Trophoblast cell (in vitro differentiated cells and primary cell): ENCODE data around the gene DDX39B.
A peak's percentile ranks its signal among the peaks of the same experiment; 100 is the strongest.

Experiments
- DNase-seq, 2 donors: peaks; one replicate each; pipeline ENCODE4 v3.0.0-alpha.2; 2016
- H2AFZ ChIP-seq: 2 replicates; pipeline ENCODE4 v1.6.1; 2013; ENCODE audit warnings: low read length, moderate library complexity, mild to moderate bottlenecking; ENCODE audit not compliant: insufficient read depth, poor library complexity
- H2AK5ac ChIP-seq: 2 replicates; pipeline ENCODE4 v1.6.1; 2013; ENCODE audit warnings: mild to moderate bottlenecking, low read length
- H2BK120ac ChIP-seq: 2 replicates; pipeline ENCODE4 v1.6.1; 2013; ENCODE audit warnings: low read length, mild to moderate bottlenecking, moderate library complexity; ENCODE audit not compliant: insufficient read depth, poor library complexity
- H2BK12ac ChIP-seq: 2 replicates; pipeline ENCODE4 v1.6.1; 2013; ENCODE audit warnings: mild to moderate bottlenecking, low read length, moderate library complexity
- H2BK5ac ChIP-seq: 2 replicates; pipeline ENCODE4 v1.6.1; 2013; ENCODE audit warnings: low read length, low read depth, moderate library complexity, mild to moderate bottlenecking; ENCODE audit not compliant: poor library complexity
- H3K14ac ChIP-seq: 2 replicates; pipeline ENCODE4 v1.6.1; 2013; ENCODE audit warnings: mild to moderate bottlenecking, low read length
- H3K18ac ChIP-seq: 2 replicates; pipeline ENCODE4 v1.6.1; 2013; ENCODE audit warnings: mild to moderate bottlenecking, low read length
- H3K23ac ChIP-seq: 2 replicates; pipeline ENCODE4 v1.6.1; 2013; ENCODE audit warnings: low read length
- H3K27ac ChIP-seq: 2 replicates; pipeline ENCODE4 v1.5.1; 2013; ENCODE audit warnings: low read depth, mild to moderate bottlenecking, inconsistent platforms, low read length, moderate library complexity
- H3K27me3 ChIP-seq: 2 replicates; pipeline ENCODE4 v1.6.1; 2013; ENCODE audit warnings: inconsistent platforms, mild to moderate bottlenecking, low read length, moderate library complexity; ENCODE audit not compliant: insufficient read depth
- H3K36me3 ChIP-seq, 2 experiments: 1 replicate in 1 of 2; 2 replicates in 1 of 2; pipeline ENCODE4 v1.6.1; 2013; ENCODE audit warnings: low read length in 2 of 2, mild to moderate bottlenecking in 2 of 2, moderate library complexity in 1 of 2; ENCODE audit not compliant: insufficient read depth in 2 of 2, control insufficient read depth in 1 of 2
- H3K4ac ChIP-seq: 2 replicates; pipeline ENCODE4 v1.6.1; 2013; ENCODE audit warnings: low read depth, mild to moderate bottlenecking, low read length, moderate library complexity
- H3K4me1 ChIP-seq, 2 experiments: 1 replicate in 1 of 2; 2 replicates in 1 of 2; pipeline ENCODE4 v1.6.1; 2013; ENCODE audit warnings: low read length in 2 of 2, mild to moderate bottlenecking in 2 of 2, moderate library complexity in 1 of 2; ENCODE audit not compliant: insufficient read depth in 2 of 2, control insufficient read depth in 1 of 2
- H3K4me2 ChIP-seq: 2 replicates; pipeline ENCODE4 v1.6.1; 2013; ENCODE audit warnings: inconsistent platforms, mild to moderate bottlenecking, low read length, moderate library complexity
- H3K4me3 ChIP-seq: 2 replicates; pipeline ENCODE4 v1.5.1; 2013; ENCODE audit warnings: mild to moderate bottlenecking, low read depth, low read length, inconsistent platforms
- H3K79me1 ChIP-seq: one replicate; pipeline ENCODE4 v1.6.1; 2013; ENCODE audit warnings: low read length
- H3K79me2 ChIP-seq: 2 replicates; pipeline ENCODE4 v1.6.1; 2013; ENCODE audit warnings: low read length, mild to moderate bottlenecking; ENCODE audit not compliant: control insufficient read depth, insufficient read depth, poor library complexity
- H3K9ac ChIP-seq: 2 replicates; pipeline ENCODE4 v1.6.1; 2013; ENCODE audit warnings: mild to moderate bottlenecking, low read length
- H3K9me3 ChIP-seq: 2 replicates; pipeline ENCODE4 v1.6.1; 2013; ENCODE audit warnings: low read depth, mild to moderate bottlenecking, control low read depth, inconsistent platforms, low read length; ENCODE audit not compliant: insufficient read depth
- H4K12ac ChIP-seq: 2 replicates; pipeline ENCODE4 v1.6.1; 2013; ENCODE audit warnings: low read depth, mild to moderate bottlenecking, low read length, moderate library complexity
- H4K8ac ChIP-seq: 2 replicates; pipeline ENCODE4 v1.6.1; 2013; ENCODE audit warnings: low read depth, mild to moderate bottlenecking, low read length, moderate library complexity
- H4K91ac ChIP-seq: one replicate; pipeline ENCODE4 v1.6.1; 2013; ENCODE audit warnings: low read depth, mild to moderate bottlenecking, low read length, moderate library complexity
- WGBS: extraction: QIAGEN DNeasy Blood & Tissue Kit; methylation state at CpG from one replicate; pipeline ENCODE4 v1.1.7; 2013; ENCODE audit warnings: missing lambda C conversion rate; ENCODE audit not compliant: insufficient read length, insufficient coverage; ENCODE audit errors: extremely low coverage; 5-methylcytosine and 5-hydroxymethylcytosine counted together

Gene DDX39B

GRCh38 chr6:31528821-31529328 lies 12.9 kb downstream of the DDX39B start, which contains the start of gene MCCD1:
MCCD1 (plus strand) TSS chr6:31528962; CDS start chr6:31529015, 53 bp downstream.
- H3K36me3 ChIP-seq, result peaks cover 26 to 41% of the 10 kb centered on the region in 2 experiments
- no peak within 1 kb of the TSS for H4K91ac ChIP-seq
- no peak within 1 kb of the TSS for H4K8ac ChIP-seq
- no peak within 1 kb of the TSS for H3K23ac ChIP-seq
- H3K27ac ChIP-seq, result no peak within 1 kb of the TSS
- no peak within 1 kb of the TSS for H4K12ac ChIP-seq
- no peaks in the 10 kb centered on the region for H3K79me1 ChIP-seq
- DNase-seq, result no peak
- no peak within 1 kb of the TSS for H2BK120ac ChIP-seq
- H3K4me3 ChIP-seq, result no peak within 1 kb of the TSS
- H3K14ac ChIP-seq, result no peak within 1 kb of the TSS
- no CpG with 5 or more reads among the region's 7 CpGs for WGBS
- no peak within 1 kb of the TSS for H3K4ac ChIP-seq
- H2BK12ac ChIP-seq, result no peak within 1 kb of the TSS
- no peak within 1 kb of the TSS for H2BK5ac ChIP-seq
- H2AFZ ChIP-seq, result no peak within 1 kb of the TSS
- no peak within 1 kb of the TSS for H3K18ac ChIP-seq
- no peak within 1 kb of the TSS for H3K9ac ChIP-seq
- no peaks in the 10 kb centered on the region for H3K9me3 ChIP-seq
- H3K4me2 ChIP-seq, result no peak within 1 kb of the TSS
- no peaks in the 10 kb centered on the region for H3K79me2 ChIP-seq
- no peak within 1 kb of the TSS for H2AK5ac ChIP-seq
- no peaks in the 10 kb centered on the region for H3K4me1 ChIP-seq
- no peaks in the 10 kb centered on the region for H3K27me3 ChIP-seq

GRCh38 chr6:31528307-31528777 lies 13.5 kb downstream of the DDX39B start:
- H2BK5ac ChIP-seq, result no peak overlapping the region
- no peak overlapping the region for H3K4me3 ChIP-seq
- no peak overlapping the region for H3K14ac ChIP-seq
- no peak overlapping the region for H3K18ac ChIP-seq
- no peaks in the 10 kb centered on the region for H3K27me3 ChIP-seq
- H3K4me2 ChIP-seq, result no peak overlapping the region
- H2AK5ac ChIP-seq, result no peak overlapping the region
- H2AFZ ChIP-seq, result no peak overlapping the region
- no peak overlapping the region for H2BK12ac ChIP-seq
- peaks cover 25 to 37% of the 10 kb centered on the region in 2 experiments for H3K36me3 ChIP-seq
- no peak overlapping the region for H2BK120ac ChIP-seq
- H3K23ac ChIP-seq, result no peak overlapping the region
- no peak overlapping the region for H3K27ac ChIP-seq
- H3K79me2 ChIP-seq, result no peaks in the 10 kb centered on the region
- no peaks in the 10 kb centered on the region for H3K79me1 ChIP-seq
- no peak overlapping the region for H3K4ac ChIP-seq
- WGBS, result no CpG with 5 or more reads among the region's 4 CpGs
- no peak overlapping the region for H4K12ac ChIP-seq
- no peak for DNase-seq
- H3K9ac ChIP-seq, result no peak overlapping the region
- H4K91ac ChIP-seq, result no peak overlapping the region
- no peaks in the 10 kb centered on the region for H3K9me3 ChIP-seq
- H3K4me1 ChIP-seq, result no peaks in the 10 kb centered on the region
- H4K8ac ChIP-seq, result no peak overlapping the region

DNA sequence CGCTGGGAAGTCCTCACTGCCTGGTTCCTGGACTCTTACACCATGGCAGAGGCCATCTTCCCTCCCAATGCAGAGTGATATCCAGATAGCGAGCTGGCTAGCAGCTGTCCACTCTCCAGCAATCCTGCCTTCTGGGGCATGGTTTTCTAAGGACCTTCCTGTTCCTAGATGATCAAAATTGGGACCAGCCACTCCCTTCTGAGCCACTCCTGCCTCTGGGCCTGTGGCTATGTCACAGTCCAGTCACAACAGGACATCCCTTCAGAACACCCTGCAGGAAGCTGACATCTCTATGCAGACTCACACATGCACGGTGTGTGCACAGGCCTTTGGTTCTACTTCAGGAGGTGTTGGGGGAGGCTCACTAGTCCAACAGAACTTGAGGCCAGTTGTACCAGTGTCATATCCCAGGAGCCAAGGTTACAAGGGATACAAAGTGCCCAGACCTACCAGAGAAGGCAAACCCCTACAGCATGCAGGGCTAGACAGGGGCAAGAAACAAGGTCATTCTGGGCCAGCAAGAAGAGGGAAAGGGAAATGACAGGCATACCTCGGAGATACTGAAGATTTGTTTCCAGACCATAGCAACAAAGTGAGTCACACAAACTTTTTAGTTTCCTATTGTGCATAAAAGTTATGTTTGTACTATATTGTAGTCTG lies 15.7 kb downstream of the DDX39B start:
- no peak overlapping the region for H2BK120ac ChIP-seq
- no peak overlapping the region for H2BK12ac ChIP-seq
- no peak overlapping the region for H2BK5ac ChIP-seq
- no peaks in the 10 kb centered on the region for H3K27me3 ChIP-seq
- H3K23ac ChIP-seq, result no peak overlapping the region
- no peak overlapping the region for H3K9ac ChIP-seq
- no peak overlapping the region for H4K91ac ChIP-seq
- H3K36me3 ChIP-seq, result peaks cover 14 to 17% of the 10 kb centered on the region in 2 experiments
- no peak overlapping the region for H4K8ac ChIP-seq
- no peak overlapping the region for H3K4ac ChIP-seq
- no peak overlapping the region for H3K27ac ChIP-seq
- no peak overlapping the region for H3K18ac ChIP-seq
- DNase-seq, result peak in 1 of 2 donors; percentile 69
- H2AFZ ChIP-seq, result no peak overlapping the region
- H4K12ac ChIP-seq, result no peak overlapping the region
- no peaks in the 10 kb centered on the region for H3K9me3 ChIP-seq
- no peak overlapping the region for H3K14ac ChIP-seq
- no peaks in the 10 kb centered on the region for H3K79me1 ChIP-seq
- H3K4me1 ChIP-seq, result no peaks in the 10 kb centered on the region
- H3K79me2 ChIP-seq, result no peaks in the 10 kb centered on the region
- WGBS, result no CpG with 5 or more reads among the region's 4 CpGs
- H2AK5ac ChIP-seq, result no peak overlapping the region
- H3K4me2 ChIP-seq, result no peak overlapping the region
- H3K4me3 ChIP-seq, result no peak overlapping the region

DNA sequence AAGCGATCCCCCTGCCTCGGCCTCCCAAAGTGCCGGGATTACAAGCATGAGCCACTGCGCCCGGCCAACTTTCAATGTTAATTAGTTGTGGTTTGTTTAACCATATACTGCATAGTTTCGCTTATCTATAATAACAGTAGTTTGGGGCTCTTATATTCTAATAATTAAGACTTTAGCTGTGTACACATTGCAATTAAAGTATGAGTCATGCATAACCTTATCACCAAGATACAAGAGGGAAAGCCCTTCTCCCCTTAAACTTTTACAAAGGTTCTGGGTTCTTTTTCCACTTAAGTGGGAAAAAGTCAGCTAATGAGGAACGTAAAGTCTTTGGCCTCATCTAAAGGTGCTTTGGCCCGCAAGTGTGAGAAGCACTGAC lies 16.3 kb downstream of the DDX39B start:
- Histone ChIP-seq H3K36me3 (peaks cover 10 to 12% of the 10 kb centered on the region in 2 experiments), H2BK5ac (no peak overlapping the region), H3K9ac (no peak overlapping the region), H2BK12ac (no peak overlapping the region), H3K79me1 (no peaks in the 10 kb centered on the region), H3K14ac (no peak overlapping the region), H3K27me3 (no peaks in the 10 kb centered on the region), H3K4ac (no peak overlapping the region), H2BK120ac (no peak overlapping the region), H3K4me1 (no peaks in the 10 kb centered on the region), H3K9me3 (no peaks in the 10 kb centered on the region), H2AK5ac (no peak overlapping the region), H2AFZ (no peak overlapping the region), H4K91ac (no peak overlapping the region), H3K18ac (no peak overlapping the region), H3K4me2 (no peak overlapping the region), H4K8ac (no peak overlapping the region), H3K4me3 (no peak overlapping the region), H3K23ac (no peak overlapping the region), H3K27ac (no peak overlapping the region), H4K12ac (no peak overlapping the region), H3K79me2 (no peaks in the 10 kb centered on the region)
- no peak for DNase-seq
- WGBS, result no CpG with 5 or more reads among the region's 8 CpGs
